ENCODE measurements around the gene ZNF862.

ZNF862 gene

GRCh38 chr7:149830997-149831740, 7.0 kb upstream of the ZNF862 start:
- Histone ChIP-seq H3K4me1 (ENCODE audit: control insufficient read depth, insufficient read depth, low read length) (peaks cover 6% of the 10 kb centered on the region), H3K4me3 (ENCODE audit: low read length) (no peak overlapping the region), H3K27ac (ENCODE audit: low read length) (no peak overlapping the region), H3K27me3 (ENCODE audit: control insufficient read depth, insufficient read depth, low read length) (no peaks in the 10 kb centered on the region), H3K36me3 (ENCODE audit: control insufficient read depth, insufficient read depth, low read length) (no peaks in the 10 kb centered on the region), H3K9me3 (ENCODE audit: control insufficient read depth, insufficient read depth, low read length) (no peaks in the 10 kb centered on the region)
- WGBS (ENCODE audit: insufficient coverage, insufficient read length), result no CpG with 5 or more reads among the region's 11 CpGs
- DNase-seq (ENCODE audit: low read depth, low spot score), result no peak

- DNase-seq (ENCODE audit: low read depth, low spot score), result no peak
These were observed 6.4 kb upstream of the ZNF862 start for GRCh38 chr7:149831741-149832219.

GRCh38 chr7:149832332-149833041, 5.7 kb upstream of the ZNF862 start:
- no peaks in the 10 kb centered on the region for H3K27me3 ChIP-seq (ENCODE audit: control insufficient read depth, insufficient read depth, low read length)
- no peak overlapping the region for H3K4me3 ChIP-seq (ENCODE audit: low read length)
- peaks cover 6% of the 10 kb centered on the region for H3K4me1 ChIP-seq (ENCODE audit: control insufficient read depth, insufficient read depth, low read length)
- H3K9me3 ChIP-seq (ENCODE audit: control insufficient read depth, insufficient read depth, low read length), result no peaks in the 10 kb centered on the region
- no peaks in the 10 kb centered on the region for H3K36me3 ChIP-seq (ENCODE audit: control insufficient read depth, insufficient read depth, low read length)
- WGBS (ENCODE audit: insufficient coverage, insufficient read length), result no CpG with 5 or more reads among the region's 13 CpGs
- no peak for DNase-seq (ENCODE audit: low read depth, low spot score)
- H3K27ac ChIP-seq (ENCODE audit: low read length), result no peak overlapping the region

More at GRCh38 chr7:149831741-149832219, 6.4 kb upstream of the ZNF862 start:
- Histone ChIP-seq H3K4me1 (ENCODE audit: control insufficient read depth, insufficient read depth, low read length) (peaks cover 6% of the 10 kb centered on the region), H3K36me3 (ENCODE audit: control insufficient read depth, insufficient read depth, low read length) (no peaks in the 10 kb centered on the region), H3K27ac (ENCODE audit: low read length) (no peak overlapping the region), H3K9me3 (ENCODE audit: control insufficient read depth, insufficient read depth, low read length) (no peaks in the 10 kb centered on the region), H3K27me3 (ENCODE audit: control insufficient read depth, insufficient read depth, low read length) (no peaks in the 10 kb centered on the region), H3K4me3 (ENCODE audit: low read length) (no peak overlapping the region)
- no CpG with 5 or more reads among the region's 9 CpGs for WGBS (ENCODE audit: insufficient coverage, insufficient read length)

- H3K27me3 ChIP-seq (ENCODE audit: control insufficient read depth, insufficient read depth, low read length), result no peaks in the 10 kb centered on the region
- WGBS (ENCODE audit: insufficient coverage, insufficient read length), result no CpG with 5 or more reads among the region's 12 CpGs
- no peak for DNase-seq (ENCODE audit: low read depth, low spot score)
- H3K36me3 ChIP-seq (ENCODE audit: control insufficient read depth, insufficient read depth, low read length), result no peaks in the 10 kb centered on the region
- H3K9me3 ChIP-seq (ENCODE audit: control insufficient read depth, insufficient read depth, low read length), result no peaks in the 10 kb centered on the region
- H3K27ac ChIP-seq (ENCODE audit: low read length), result no peak overlapping the region
- peaks cover 6% of the 10 kb centered on the region for H3K4me1 ChIP-seq (ENCODE audit: control insufficient read depth, insufficient read depth, low read length)
- H3K4me3 ChIP-seq (ENCODE audit: low read length), result no peak overlapping the region
These were observed 4.6 kb upstream of the ZNF862 start for GRCh38 chr7:149833495-149834130.

- WGBS (ENCODE audit: insufficient coverage, insufficient read length), result no CpG with 5 or more reads among the region's 8 CpGs
- Histone ChIP-seq H3K27ac (ENCODE audit: low read length) (no peak overlapping the region), H3K27me3 (ENCODE audit: control insufficient read depth, insufficient read depth, low read length) (no peaks in the 10 kb centered on the region; the same call in 1 of the 2 replicates), H3K4me3 (ENCODE audit: low read length) (no peak overlapping the region), H3K9me3 (ENCODE audit: control insufficient read depth, insufficient read depth, low read length) (no peaks in the 10 kb centered on the region), H3K4me1 (ENCODE audit: control insufficient read depth, insufficient read depth, low read length) (peaks cover 6% of the 10 kb centered on the region), H3K36me3 (ENCODE audit: control insufficient read depth, insufficient read depth, low read length) (no peaks in the 10 kb centered on the region)
- DNase-seq (ENCODE audit: low read depth, low spot score), result no peak
These were observed 3.6 kb upstream of the ZNF862 start for GRCh38 chr7:149834601-149835000.

GRCh38 chr7:149836434-149836833, 1.7 kb upstream of the ZNF862 start:
- Histone ChIP-seq H3K4me1 (ENCODE audit: control insufficient read depth, insufficient read depth, low read length) (peaks cover 3% of the 10 kb centered on the region), H3K27ac (ENCODE audit: low read length) (no peak overlapping the region), H3K4me3 (ENCODE audit: low read length) (no peak overlapping the region), H3K27me3 (ENCODE audit: control insufficient read depth, insufficient read depth, low read length) (no peaks in the 10 kb centered on the region; the same call in 1 of the 2 replicates), H3K9me3 (ENCODE audit: control insufficient read depth, insufficient read depth, low read length) (no peaks in the 10 kb centered on the region), H3K36me3 (ENCODE audit: control insufficient read depth, insufficient read depth, low read length) (no peaks in the 10 kb centered on the region)
- DNase-seq (ENCODE audit: low read depth, low spot score), result no peak
- WGBS (ENCODE audit: insufficient coverage, insufficient read length), result no CpG with 5 or more reads among the region's 1 CpG

- WGBS (ENCODE audit: insufficient coverage, insufficient read length), result no CpG with 5 or more reads among the region's 17 CpGs
- Histone ChIP-seq H3K27ac (ENCODE audit: low read length) (no peak overlapping the region), H3K36me3 (ENCODE audit: control insufficient read depth, insufficient read depth, low read length) (no peaks in the 10 kb centered on the region)
These were observed 481 bp upstream of the ZNF862 start for GRCh38 chr7:149837564-149838223.

GRCh38 chr7:149838992-149839408, 825 bp downstream of the ZNF862 start:
- DNase-seq (ENCODE audit: low read depth, low spot score), result no peak
- H3K27ac ChIP-seq (ENCODE audit: low read length), result no peak overlapping the region

More at GRCh38 chr7:149837564-149838223, 481 bp upstream of the ZNF862 start:
- H3K4me3 ChIP-seq (ENCODE audit: low read length), result no peak overlapping the region
- peaks cover under 1% of the 10 kb centered on the region for H3K4me1 ChIP-seq (ENCODE audit: control insufficient read depth, insufficient read depth, low read length)
- no peak for DNase-seq (ENCODE audit: low read depth, low spot score)
- H3K9me3 ChIP-seq (ENCODE audit: control insufficient read depth, insufficient read depth, low read length), result no peaks in the 10 kb centered on the region
- H3K27me3 ChIP-seq (ENCODE audit: control insufficient read depth, insufficient read depth, low read length), result no peaks in the 10 kb centered on the region; the same call in 1 of the 2 replicates

GRCh38 chr7:149839933-149840332, 1.8 kb downstream of the ZNF862 start:
- Histone ChIP-seq H3K4me3 (ENCODE audit: low read length) (no peak overlapping the region), H3K9me3 (ENCODE audit: control insufficient read depth, insufficient read depth, low read length) (no peaks in the 10 kb centered on the region), H3K36me3 (ENCODE audit: control insufficient read depth, insufficient read depth, low read length) (no peaks in the 10 kb centered on the region), H3K4me1 (ENCODE audit: control insufficient read depth, insufficient read depth, low read length) (no peaks in the 10 kb centered on the region), H3K27me3 (ENCODE audit: control insufficient read depth, insufficient read depth, low read length) (no peaks in the 10 kb centered on the region; the same call in 1 of the 2 replicates), H3K27ac (ENCODE audit: low read length) (no peak overlapping the region)
- WGBS (ENCODE audit: insufficient coverage, insufficient read length), result no CpG with 5 or more reads among the region's 5 CpGs
- DNase-seq (ENCODE audit: low read depth, low spot score), result no peak

More at GRCh38 chr7:149838992-149839408, 825 bp downstream of the ZNF862 start:
- Histone ChIP-seq H3K27me3 (ENCODE audit: control insufficient read depth, insufficient read depth, low read length) (no peaks in the 10 kb centered on the region; the same call in 1 of the 2 replicates), H3K36me3 (ENCODE audit: control insufficient read depth, insufficient read depth, low read length) (no peaks in the 10 kb centered on the region), H3K9me3 (ENCODE audit: control insufficient read depth, insufficient read depth, low read length) (no peaks in the 10 kb centered on the region), H3K4me3 (ENCODE audit: low read length) (peak overlapping the region; percentile 70; the same call in 1 of the 2 replicates), H3K4me1 (ENCODE audit: control insufficient read depth, insufficient read depth, low read length) (no peaks in the 10 kb centered on the region)
- WGBS (ENCODE audit: insufficient coverage, insufficient read length), result no CpG with 5 or more reads among the region's 6 CpGs

- Histone ChIP-seq H3K27me3 (ENCODE audit: control insufficient read depth, insufficient read depth, low read length) (no peaks in the 10 kb centered on the region; the same call in 1 of the 2 replicates), H3K9me3 (ENCODE audit: control insufficient read depth, insufficient read depth, low read length) (no peaks in the 10 kb centered on the region), H3K4me3 (ENCODE audit: low read length) (no peak overlapping the region), H3K36me3 (ENCODE audit: control insufficient read depth, insufficient read depth, low read length) (no peaks in the 10 kb centered on the region), H3K27ac (ENCODE audit: low read length) (no peak overlapping the region), H3K4me1 (ENCODE audit: control insufficient read depth, insufficient read depth, low read length) (no peaks in the 10 kb centered on the region)
- WGBS (ENCODE audit: insufficient coverage, insufficient read length), result no CpG with 5 or more reads among the region's 9 CpGs
- DNase-seq (ENCODE audit: low read depth, low spot score), result no peak
These were observed 5.4 kb downstream of the ZNF862 start for GRCh38 chr7:149843566-149843965.
